Activated naive CD4-positive, alpha-beta T cell treated with anti-CD3 and anti-CD28 coated beads, Interleukin-2, amount 10 ng/mL, durations not matched to agents 7 days and 5 days (primary cell): Measurements from ENCODE around the gene CYBC1.
"Not testable (repeated sequence)": the region's sequence is repeated elsewhere in the genome, so short reads cannot be mapped to it uniquely, and the experiment has no call there.

Experiments used
- CTCF ChIA-PET: fragments of 350-600 bp; sonication (Branson Sonifier 250); formaldehyde crosslinking; loops from one replicate; lab custom pipeline; 2021; ENCODE audit warnings: antibody characterized with exemption; lab: Charles Lee
- DNase-seq: peaks from one replicate; pipeline ENCODE4 v3.0.0-alpha.2; 2020
- H3K27ac Mint-ChIP-seq: one replicate; pipeline ENCODE4 v1.8.0; 2021; ENCODE audit warnings: mild to moderate bottlenecking, moderate library complexity, mixed read lengths
- H3K27me3 Mint-ChIP-seq: one replicate; pipeline ENCODE4 v1.8.0; 2021; ENCODE audit warnings: mild to moderate bottlenecking, mixed read lengths
- H3K36me3 Mint-ChIP-seq: one replicate; pipeline ENCODE4 v1.8.0; 2021; ENCODE audit warnings: mixed read lengths
- H3K4me1 Mint-ChIP-seq: one replicate; pipeline ENCODE4 v1.8.0; 2021; ENCODE audit warnings: mixed read lengths
- H3K4me3 Mint-ChIP-seq: one replicate; pipeline ENCODE4 v1.8.0; 2021; ENCODE audit warnings: mild to moderate bottlenecking, moderate library complexity, mixed read lengths
- H3K9me3 Mint-ChIP-seq: one replicate; pipeline ENCODE4 v1.8.0; 2021; ENCODE audit warnings: mixed read lengths

CYBC1 gene

GRCh38 chr17:82424001-82424862 is 26.3 kb downstream of the CYBC1 start:
- H3K27ac Mint-ChIP-seq, result peak overlapping the region; percentile 50
- H3K27me3 Mint-ChIP-seq, result no peaks in the 10 kb centered on the region
- CTCF ChIA-PET, result interaction anchor here (0.6 to 1.8 kb wide), 5 partner anchors 14 to 126 kb away, joined by 3 to 6 read pairs (median 3); partner anchors contain the start of gene FOXK2
- no peak overlapping the region for H3K4me3 Mint-ChIP-seq
- H3K9me3 Mint-ChIP-seq, result no peaks in the 10 kb centered on the region
- peaks cover 36% of the 10 kb centered on the region for H3K36me3 Mint-ChIP-seq
- H3K4me1 Mint-ChIP-seq, result peaks cover 37% of the 10 kb centered on the region
- peak; percentile 76 for DNase-seq

DNA sequence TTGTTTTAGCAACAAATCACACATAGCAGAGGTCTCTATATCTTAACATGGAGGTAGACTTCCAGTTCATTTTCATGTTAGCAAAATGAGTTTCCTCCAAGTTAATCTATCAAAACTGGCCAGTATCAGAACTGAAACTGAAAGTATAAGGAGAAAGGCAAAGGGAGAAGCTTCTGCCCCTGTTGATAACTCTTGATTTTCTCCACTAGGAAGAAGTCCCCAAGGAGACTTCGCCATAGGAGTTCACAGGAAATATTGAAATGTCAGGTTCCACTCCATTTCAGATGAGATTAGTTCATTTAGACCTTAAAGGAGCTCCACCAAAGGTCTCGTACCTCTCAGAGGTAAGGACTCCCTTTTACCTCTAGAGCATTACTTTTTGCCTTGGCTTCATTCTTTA is 31.0 kb downstream of the CYBC1 start:
- peaks cover 36% of the 10 kb centered on the region for H3K4me1 Mint-ChIP-seq
- no peak for DNase-seq
- peak overlapping the region; percentile 90 for H3K27ac Mint-ChIP-seq
- no peaks in the 10 kb centered on the region for H3K27me3 Mint-ChIP-seq
- H3K36me3 Mint-ChIP-seq, result peaks cover 29% of the 10 kb centered on the region
- CTCF ChIA-PET, result interaction anchor here (1.1 to 1.6 kb wide), 4 partner anchors 38 to 135 kb away, joined by 3 to 5 read pairs (median 4); no protein-coding TSS in a partner anchor
- H3K4me3 Mint-ChIP-seq, result peak overlapping the region; percentile 80
- H3K9me3 Mint-ChIP-seq, result no peaks in the 10 kb centered on the region

DNA sequence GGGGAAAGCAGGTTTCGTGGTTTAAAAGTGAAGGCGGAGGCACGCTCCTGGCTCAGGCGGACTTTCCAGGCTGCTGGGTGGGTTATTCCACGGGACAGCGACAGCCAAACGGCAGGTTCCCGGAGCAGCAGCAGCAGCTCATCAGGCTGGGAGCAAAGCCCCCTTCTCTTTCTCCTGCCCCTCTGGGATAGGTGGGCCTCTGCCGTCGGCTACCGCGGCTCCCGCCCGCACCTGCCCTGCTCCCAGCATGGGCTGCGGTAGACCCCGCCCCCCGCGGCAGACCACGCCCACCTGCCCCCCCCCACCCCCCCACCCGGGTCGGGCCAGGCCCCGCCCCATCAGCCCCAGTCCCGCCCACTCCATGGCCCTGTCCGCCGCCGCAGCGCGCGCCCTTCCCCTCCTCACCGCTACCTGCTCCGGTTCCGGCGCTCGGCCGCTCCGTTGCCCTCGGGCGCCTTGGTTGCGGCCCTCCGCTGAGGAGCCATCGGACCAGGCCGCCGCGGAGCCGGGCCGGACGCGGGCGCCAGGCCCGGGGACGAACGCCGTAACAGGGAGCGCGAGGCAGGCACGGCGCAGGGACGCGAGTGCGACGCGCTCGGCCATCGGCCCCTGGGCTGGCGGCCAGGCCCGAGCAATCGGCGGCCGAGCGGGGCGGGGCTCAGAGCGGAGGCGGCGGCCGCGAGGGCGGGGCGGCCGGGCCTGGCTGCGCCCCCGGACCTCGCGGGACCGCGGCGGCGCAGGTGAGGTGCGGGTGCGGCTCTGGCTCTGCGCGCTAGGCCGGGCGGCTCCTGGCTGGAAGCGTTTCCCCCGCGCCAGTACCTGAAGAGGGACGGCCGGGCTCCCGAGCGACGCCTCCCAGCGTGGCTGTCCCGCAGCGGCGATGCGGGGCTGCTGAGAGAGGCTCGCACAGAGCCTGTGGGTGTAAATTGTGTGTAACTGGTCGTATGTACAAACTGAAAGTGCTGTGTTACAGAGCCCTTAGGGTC is 32.3 kb downstream of the CYBC1 start, which contains the start of the genes HEXD and OGFOD3:
Gene HEXD, plus strand, starts transcription at position 347 of the 986 bp plus-strand sequence. CDS start 1,453 bp downstream, outside the sequence.
Gene OGFOD3, minus strand, starts transcription at position 586 of the 986 bp plus-strand sequence. Its CDS starts 101 bp downstream, at position 485.
- Mint-ChIP-seq H3K27me3 (no peaks in the 10 kb centered on the region), H3K9me3 (no peaks in the 10 kb centered on the region), H3K27ac (peak within 1 kb of the TSS; percentile 90), H3K4me1 (peaks cover 32% of the 10 kb centered on the region), H3K4me3 (peak within 1 kb of the TSS; percentile 80), H3K36me3 (peaks cover 30% of the 10 kb centered on the region)
- CTCF ChIA-PET, result interaction anchor here (0.9 to 1.6 kb wide), 7 partner anchors 39 to 190 kb away, joined by 3 to 6 read pairs (median 4); partner anchors contain the start of gene SLC16A3
- peak; percentile 87 for DNase-seq

DNA sequence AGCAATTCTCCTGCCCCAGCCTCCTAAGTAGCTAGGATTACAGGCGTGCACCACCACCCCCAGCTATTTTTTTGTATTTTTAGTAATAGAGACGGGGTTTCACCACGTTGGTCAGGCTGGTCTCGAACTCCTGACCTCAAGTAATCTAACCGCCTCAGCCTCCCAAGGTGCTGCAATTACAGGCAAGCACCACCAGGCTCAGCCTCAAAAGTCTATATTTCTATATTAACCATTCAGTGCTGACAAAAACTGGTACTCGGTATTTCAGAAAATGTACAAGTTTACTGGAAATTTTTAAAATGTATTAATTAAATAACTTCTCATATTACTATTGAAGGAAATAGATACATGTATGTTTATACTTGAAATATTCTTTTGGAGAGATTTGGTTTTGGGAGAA is 33.8 kb downstream of the CYBC1 start:
- DNase-seq, result no peak
- Mint-ChIP-seq H3K27me3 (no peaks in the 10 kb centered on the region), H3K4me3 (no peak overlapping the region), H3K9me3 (no peaks in the 10 kb centered on the region), H3K4me1 (peaks cover 32% of the 10 kb centered on the region), H3K27ac (no peak overlapping the region), H3K36me3 (peaks cover 22% of the 10 kb centered on the region)
- CTCF ChIA-PET, result interaction anchor here (0.7 to 1.2 kb wide), 2 partner anchors 32 to 59 kb away, joined by 4 to 6 read pairs; no protein-coding TSS in a partner anchor

- CTCF ChIA-PET, result interaction anchor here (0.7 to 1.6 kb wide), 2 partner anchors 16 to 180 kb away, joined by 4 to 5 read pairs; no protein-coding TSS in a partner anchor
- peaks cover 21% of the 10 kb centered on the region for H3K36me3 Mint-ChIP-seq
- peaks cover 32% of the 10 kb centered on the region for H3K4me1 Mint-ChIP-seq
- no peaks in the 10 kb centered on the region for H3K9me3 Mint-ChIP-seq
- H3K27ac Mint-ChIP-seq, result no peak overlapping the region
- H3K27me3 Mint-ChIP-seq, result no peaks in the 10 kb centered on the region
- DNase-seq, result no peak
- H3K4me3 Mint-ChIP-seq, result no peak overlapping the region
Observed at GRCh38 chr17:82416264-82416663, 34.3 kb downstream of the CYBC1 start.

GRCh38 chr17:82415786-82416185 is 34.8 kb downstream of the CYBC1 start:
- Mint-ChIP-seq H3K4me1 (peaks cover 29% of the 10 kb centered on the region), H3K9me3 (no peaks in the 10 kb centered on the region), H3K36me3 (peaks cover 16% of the 10 kb centered on the region), H3K27ac (no peak overlapping the region), H3K4me3 (no peak overlapping the region), H3K27me3 (no peaks in the 10 kb centered on the region)
- CTCF ChIA-PET, result interaction anchor here (0.7 to 1.6 kb wide), 2 partner anchors 16 to 180 kb away, joined by 4 to 5 read pairs; no protein-coding TSS in a partner anchor
- DNase-seq, result no peak

DNA sequence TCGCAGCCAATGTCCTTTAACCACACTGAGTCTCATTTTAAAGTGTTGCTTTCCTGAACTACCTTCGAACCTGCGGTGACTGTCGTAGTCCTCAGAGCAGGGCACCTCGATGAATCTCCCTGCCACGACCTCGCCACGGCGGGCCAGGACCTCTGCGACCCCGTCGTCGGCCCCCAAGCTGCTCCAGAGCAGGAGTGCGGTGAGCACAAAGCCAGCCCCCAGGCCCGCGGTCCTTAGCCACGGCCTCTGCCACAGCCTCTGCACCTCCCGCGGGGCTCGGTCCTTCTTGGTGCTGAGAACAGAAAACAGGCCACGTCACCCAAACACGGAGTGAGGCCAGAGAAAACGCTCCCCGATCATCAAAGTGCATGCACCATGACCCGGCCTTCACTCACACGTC is 35.2 kb downstream of the CYBC1 start:
- Mint-ChIP-seq H3K4me1 (peaks cover 26% of the 10 kb centered on the region), H3K36me3 (peaks cover 14% of the 10 kb centered on the region), H3K4me3 (no peak overlapping the region), H3K27ac (no peak overlapping the region), H3K9me3 (no peaks in the 10 kb centered on the region), H3K27me3 (no peaks in the 10 kb centered on the region)
- CTCF ChIA-PET, result interaction anchor here (1.5 to 1.6 kb wide), 3 partner anchors 65 to 179 kb away, joined by 3 to 7 read pairs (median 4); no protein-coding TSS in a partner anchor
- no peak for DNase-seq

GRCh38 chr17:82414548-82415281 is 35.8 kb downstream of the CYBC1 start:
- H3K27me3 Mint-ChIP-seq, result no peaks in the 10 kb centered on the region
- H3K36me3 Mint-ChIP-seq, result peaks cover 8% of the 10 kb centered on the region
- no peak overlapping the region for H3K27ac Mint-ChIP-seq
- CTCF ChIA-PET, result interaction anchor here (0.8 to 1.8 kb wide), 6 partner anchors 45 to 179 kb away, joined by 3 to 7 read pairs (median 4); no protein-coding TSS in a partner anchor
- peak; percentile 86 for DNase-seq
- no peak overlapping the region for H3K4me3 Mint-ChIP-seq
- H3K9me3 Mint-ChIP-seq, result no peaks in the 10 kb centered on the region
- peaks cover 20% of the 10 kb centered on the region for H3K4me1 Mint-ChIP-seq

- no peak overlapping the region for H3K4me3 Mint-ChIP-seq
- no peak for DNase-seq
- H3K27ac Mint-ChIP-seq, result no peak overlapping the region
- peaks cover 15% of the 10 kb centered on the region for H3K4me1 Mint-ChIP-seq
- peaks cover 7% of the 10 kb centered on the region for H3K36me3 Mint-ChIP-seq
- H3K27me3 Mint-ChIP-seq, result no peaks in the 10 kb centered on the region
- CTCF ChIA-PET, result interaction anchor here (1.3 to 1.8 kb wide), 2 partner anchors 60 to 177 kb away, joined by 4 to 6 read pairs; no protein-coding TSS in a partner anchor
- no peaks in the 10 kb centered on the region for H3K9me3 Mint-ChIP-seq
Observed at GRCh38 chr17:82412535-82413520, 37.7 kb downstream of the CYBC1 start.

- CTCF ChIA-PET, H3K27me3 Mint-ChIP-seq, H3K27ac Mint-ChIP-seq, H3K4me3 Mint-ChIP-seq, H3K9me3 Mint-ChIP-seq, DNase-seq: not testable (repeated sequence)
- peaks cover 12% of the 10 kb centered on the region for H3K36me3 Mint-ChIP-seq
- peaks cover 18% of the 10 kb centered on the region for H3K4me1 Mint-ChIP-seq
Observed at GRCh38 chr17:82412081-82412480, 38.5 kb downstream of the CYBC1 start.

DNA sequence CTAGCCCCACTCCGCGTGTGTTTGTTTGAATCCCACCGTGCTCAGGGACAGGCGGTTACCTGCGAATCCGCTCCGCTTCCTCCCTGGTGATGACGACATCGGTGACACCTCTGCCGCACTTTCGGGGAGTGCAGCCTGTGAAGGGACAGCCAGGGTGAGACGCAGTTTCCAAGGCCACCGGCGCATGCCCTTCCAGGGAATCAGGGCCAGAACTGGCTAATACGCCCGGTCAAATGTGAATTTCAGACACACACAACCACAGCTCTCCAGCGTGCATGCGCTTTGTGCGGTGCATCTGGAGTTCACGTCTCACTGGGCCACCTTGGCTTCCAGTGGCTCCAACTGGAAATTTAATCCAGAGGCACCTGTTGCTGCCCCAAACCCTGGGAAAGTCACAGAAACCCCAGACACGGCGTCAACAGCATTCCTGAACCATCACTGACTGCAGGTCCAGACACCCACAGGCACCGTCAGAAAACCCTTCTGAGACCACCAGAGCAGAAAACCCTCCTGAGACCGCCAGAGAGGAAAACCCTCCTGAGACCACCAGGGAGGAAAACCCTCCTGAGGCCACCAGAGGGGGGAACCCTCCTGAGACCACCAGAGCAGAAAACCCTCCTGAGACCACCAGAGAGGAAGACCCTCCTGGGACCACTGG is 39.0 kb downstream of the CYBC1 start:
- Mint-ChIP-seq H3K27me3 (no peaks in the 10 kb centered on the region), H3K9me3 (no peaks in the 10 kb centered on the region), H3K27ac (no peak overlapping the region), H3K4me3 (no peak overlapping the region), H3K36me3 (peaks cover 12% of the 10 kb centered on the region), H3K4me1 (peaks cover 18% of the 10 kb centered on the region)
- DNase-seq, result no peak
- CTCF ChIA-PET, result no interaction called here
